HepG2 (cell line): Measurements from ENCODE around the gene DST. TPM values are rescaled to one million over a fixed set of nuclear protein-coding genes. Genes with fewer than 3 reads are reported as not detected.

Experiments
- ASH2L ChIP-seq: fragments of 300-600, 200-600 bp; sonication (generic); IDR thresholded peaks from 2 replicates; pipeline ENCODE4 v1.7.0; 2017; ENCODE audit warnings: low read depth, mild to moderate bottlenecking, moderate library complexity, mixed read lengths, low read length; ENCODE audit not compliant: insufficient read length
- ATRX ChIP-seq: sonication (generic); formaldehyde crosslinking; IDR thresholded peaks from 2 replicates; pipeline ENCODE4 v1.4.0; 2020; ENCODE audit warnings: missing genetic modification reagents, borderline replicate concordance
- CEBPB ChIP-seq: IDR thresholded peaks from 2 replicates; pipeline ENCODE4 v1.6.1; 2011; ENCODE audit warnings: low read depth, low read length, improper control_type of control experiment, borderline replicate concordance
- CHD4 ChIP-seq: fragments of 200-600 bp; sonication (generic); IDR thresholded peaks from 2 replicates; pipeline ENCODE4 v1.7.0; 2017; ENCODE audit warnings: mild to moderate bottlenecking, low read length, borderline replicate concordance
- ESRRA ChIP-seq: sonication (generic); formaldehyde crosslinking; IDR thresholded peaks from 2 replicates; pipeline ENCODE4 v1.5.1; 2020; ENCODE audit warnings: mild to moderate bottlenecking, low read depth, missing genetic modification reagents
- FOXA3 ChIP-seq: IDR thresholded peaks from 2 replicates; pipeline ENCODE4 v1.6.1; 2016; ENCODE audit warnings: missing genetic modification reagents, missing compliant biosample characterization
- GATAD1 ChIP-seq: IDR thresholded peaks from 2 replicates; pipeline ENCODE4 v1.6.1; 2016; ENCODE audit warnings: missing genetic modification reagents, missing compliant biosample characterization
- HMGXB4 ChIP-seq, 2 experiments: sonication (generic) in 1 of 2; formaldehyde crosslinking in 1 of 2; IDR thresholded peaks; 2 replicates each; pipeline versions ENCODE4 v1.4.0 to v1.6.1; 2018 to 2020; ENCODE audit warnings: missing genetic modification reagents in 2 of 2, borderline replicate concordance in 1 of 2, low read depth in 1 of 2, mild to moderate bottlenecking in 1 of 2, missing biosample characterization in 1 of 2
- HNRNPUL1 ChIP-seq: fragments of 200-400 bp; formaldehyde crosslinking; IDR thresholded peaks from 2 replicates; pipeline ENCODE4 v1.6.1; 2017; ENCODE audit warnings: low read depth, mild to moderate bottlenecking, low read length, moderate library complexity
- HOXA9 ChIP-seq: sonication (generic); formaldehyde crosslinking; IDR thresholded peaks from 2 replicates; pipeline ENCODE4 v1.8.1; 2022; ENCODE audit warnings: missing genetic modification reagents, mild to moderate bottlenecking, moderate library complexity, borderline replicate concordance
- KDM5B ChIP-seq: sonication (generic); formaldehyde crosslinking; IDR thresholded peaks from 2 replicates; pipeline ENCODE4 v1.4.0; 2020; ENCODE audit warnings: missing genetic modification reagents, mild to moderate bottlenecking, borderline replicate concordance
- KLF12 ChIP-seq: sonication (generic); formaldehyde crosslinking; IDR thresholded peaks from 2 replicates; pipeline ENCODE4 v1.4.0; 2020; ENCODE audit warnings: missing genetic modification reagents, borderline replicate concordance
- KLF6 ChIP-seq: IDR thresholded peaks from 2 replicates; pipeline ENCODE4 v1.8.0; 2016; ENCODE audit warnings: missing biosample characterization, missing genetic modification reagents
- NCOA1 ChIP-seq: sonication (generic); formaldehyde crosslinking; IDR thresholded peaks from 2 replicates; pipeline ENCODE4 v1.9.0; 2021; ENCODE audit warnings: missing genetic modification reagents
- NCOA5 ChIP-seq: sonication (generic); formaldehyde crosslinking; IDR thresholded peaks from 2 replicates; pipeline ENCODE4 v1.4.0; 2020; ENCODE audit warnings: missing genetic modification reagents
- NR2F6 ChIP-seq, 2 experiments: IDR thresholded peaks; 2 replicates each; pipeline ENCODE4 v1.6.1; 2016; ENCODE audit warnings: antibody characterized with exemption in 1 of 2, mild to moderate bottlenecking in 1 of 2
- PHB2 ChIP-seq: fragments of 450-650 bp; IDR thresholded peaks from 2 replicates; pipeline ENCODE4 v1.6.1; 2018; ENCODE audit not compliant: partially characterized antibody
- PHF8 ChIP-seq: sonication (generic); formaldehyde crosslinking; IDR thresholded peaks from 2 replicates; pipeline ENCODE4 v1.5.0; 2020; ENCODE audit warnings: missing genetic modification reagents
- SMAD3 ChIP-seq: sonication (generic); formaldehyde crosslinking; IDR thresholded peaks from 2 replicates; pipeline ENCODE4 v1.4.0; 2020; ENCODE audit warnings: missing genetic modification reagents
- TFDP1 ChIP-seq: IDR thresholded peaks from 2 replicates; pipeline ENCODE4 v1.6.1; 2016; ENCODE audit warnings: missing compliant biosample characterization, missing genetic modification reagents, borderline replicate concordance
- ZNF224 ChIP-seq: sonication (generic); formaldehyde crosslinking; IDR thresholded peaks from 2 replicates; pipeline ENCODE4 v1.5.0; 2020; ENCODE audit warnings: mild to moderate bottlenecking, missing genetic modification reagents
- ZNF280B ChIP-seq: sonication (generic); formaldehyde crosslinking; IDR thresholded peaks from 2 replicates; pipeline ENCODE4 v1.5.0; 2020; ENCODE audit warnings: missing genetic modification reagents, mild to moderate bottlenecking, borderline replicate concordance
- ZNF343 ChIP-seq: sonication (generic); formaldehyde crosslinking; IDR thresholded peaks from 2 replicates; pipeline ENCODE4 v1.4.0; 2020; ENCODE audit warnings: mild to moderate bottlenecking, missing genetic modification reagents
- ZNF652 ChIP-seq: IDR thresholded peaks from 2 replicates; pipeline ENCODE4 v1.6.1; 2016; ENCODE audit warnings: low read depth, borderline replicate concordance
- ZNF724P ChIP-seq: sonication (generic); formaldehyde crosslinking; IDR thresholded peaks from 2 replicates; pipeline ENCODE4 v1.8.0; 2022; ENCODE audit warnings: missing genetic modification reagents, borderline replicate concordance
- ZNF747 ChIP-seq: sonication (generic); formaldehyde crosslinking; IDR thresholded peaks from 2 replicates; pipeline ENCODE4 v1.8.1; 2023; ENCODE audit warnings: missing genetic modification reagents, mild to moderate bottlenecking, borderline replicate concordance
- ZNF772 ChIP-seq: sonication (generic); formaldehyde crosslinking; IDR thresholded peaks from 2 replicates; pipeline ENCODE4 v1.5.0; 2020; ENCODE audit warnings: mild to moderate bottlenecking, missing genetic modification reagents
- ZSCAN25 ChIP-seq: sonication (generic); formaldehyde crosslinking; IDR thresholded peaks from 2 replicates; pipeline ENCODE4 v1.8.0; 2022; ENCODE audit warnings: mild to moderate bottlenecking, missing genetic modification reagents
- polyA plus RNA-seq, 8 experiments: library from polyadenylated mRNA; depleted of rRNA in 3 of 8; stranded (reverse) in 7 of 8; unstranded in 1 of 8; fragments of >200 nt; fragmentation: Illumina TruSeq in 4 of 8; extraction: Trizol in 4 of 8; gene quantifications; 2 replicates each; pipeline versions ENCODE4 v1.2.1 to v1.2.3, GENCODE V29; 2011 to 2016; ENCODE audit warnings: low read depth in 4 of 8, missing spikeins in 1 of 8, mixed read lengths in 1 of 8; ENCODE audit not compliant: insufficient read depth in 1 of 8
- total RNA-seq, 5 experiments: library from RNA; depleted of rRNA; stranded (reverse); fragments of >200 nt; fragmentation: Illumina TruSeq; extraction: Trizol; gene quantifications; 2 replicates each; pipeline ENCODE4 v1.2.3, GENCODE V29; 2016; ENCODE audit warnings: low read depth in 1 of 5

The DST gene
- total and polyA plus RNA-seq, 2 of the 13 experiments (the other 11 are each of a cell fraction or from before 2014, with no cell fraction given) = 64.4 to 89.0 TPM

- TF ChIP-seq HMGXB4 (CRISPR knock-in tag; IDR thresholded peaks at IDR 0.05; ENCODE audit: borderline replicate concordance in 1 of 2, low read depth in 1 of 2) = no peak
- no peak for TF ChIP-seq ASH2L
- no peak for TF ChIP-seq ESRRA (CRISPR knock-in tag)
- no peak for TF ChIP-seq TFDP1 (CRISPR knock-in tag)
- peak; percentile 47; the same call in 1 of the 2 replicates for TF ChIP-seq NR2F6 (IDR thresholded peaks at IDR 0.05)
- no peak for TF ChIP-seq NR2F6 (CRISPR knock-in tag; IDR thresholded peaks at IDR 0.05)
- TF ChIP-seq ATRX (CRISPR knock-in tag) = no peak
- TF ChIP-seq KLF12 (CRISPR knock-in tag) = no peak
- TF ChIP-seq PHB2 = no peak
- TF ChIP-seq ZNF724P (CRISPR knock-in tag) = no peak
- 0 out of 2 replicates have a peak, but pooled peaks have one; percentile 30 for TF ChIP-seq HNRNPUL1
- TF ChIP-seq HOXA9 = no peak
- no peak for TF ChIP-seq ZNF280B (CRISPR knock-in tag)
- TF ChIP-seq CEBPB = no peak; the same call in none of the 2 replicates
- no peak for TF ChIP-seq KDM5B (CRISPR knock-in tag)
- no peak for TF ChIP-seq ZNF224 (CRISPR knock-in tag)
- TF ChIP-seq NCOA5 (CRISPR knock-in tag) = no peak
- TF ChIP-seq ZNF343 (CRISPR knock-in tag) = no peak
- TF ChIP-seq ZNF772 = no peak
- peak; percentile 68; the same call in 1 of the 2 replicates for TF ChIP-seq SMAD3 (CRISPR knock-in tag)
- TF ChIP-seq ZSCAN25 (CRISPR knock-in tag) = no peak
- TF ChIP-seq FOXA3 (CRISPR knock-in tag) = peak; percentile 70
- TF ChIP-seq KLF6 = no peak
- TF ChIP-seq PHF8 = no peak
- no peak for TF ChIP-seq CHD4
- TF ChIP-seq ZNF652 (CRISPR knock-in tag) = no peak
- TF ChIP-seq NCOA1 (CRISPR knock-in tag) = no peak
- TF ChIP-seq GATAD1 (CRISPR knock-in tag) = no peak
- TF ChIP-seq ZNF747 = no peak
These were observed 131.6 kb downstream of the DST start (continued) for GRCh38 chr6:56510984-56511531.
